Neural crest cell (in vitro differentiated cells): ENCODE results near the gene PCBD1. TPM values are rescaled to one million over a fixed set of nuclear protein-coding genes. Genes with fewer than 3 reads are reported as not detected.

Experiments
- DNase-seq: peaks from one replicate; pipeline ENCODE4 v3.0.0; 2021; ENCODE audit warnings: low read depth, mixed read lengths, low spot score
- H3K27ac Mint-ChIP-seq: one replicate; pipeline ENCODE4 v1.8.0; 2021; ENCODE audit warnings: mild to moderate bottlenecking, mixed read lengths; ENCODE audit not compliant: unreplicated experiment
- H3K27me3 Mint-ChIP-seq: 2 replicates; pipeline ENCODE4 v1.8.0; 2021; ENCODE audit warnings: low read depth, mild to moderate bottlenecking, mixed read lengths
- H3K36me3 Mint-ChIP-seq: 2 replicates; pipeline ENCODE4 v1.8.0; 2021; ENCODE audit warnings: low read depth, mild to moderate bottlenecking, mixed read lengths
- H3K4me1 Mint-ChIP-seq: 2 replicates; pipeline ENCODE4 v1.8.0; 2021; ENCODE audit warnings: mixed read lengths
- H3K4me3 Mint-ChIP-seq: one replicate; pipeline ENCODE4 v1.8.0; 2021; ENCODE audit warnings: mild to moderate bottlenecking, mixed read lengths
- H3K9me3 Mint-ChIP-seq: 2 replicates; pipeline ENCODE4 v1.8.0; 2021; ENCODE audit warnings: mixed read lengths
- CTCF ChIP-seq: fragments of 200-600 bp; sonication (generic); conservative IDR thresholded peaks from 2 replicates; pipeline ENCODE4 v1.5.0; 2021; ENCODE audit warnings: antibody characterized with exemption, mild to moderate bottlenecking
- total RNA-seq: library from RNA; stranded (reverse); gene quantifications from 2 replicates; pipeline ENCODE4 v1.2.1, GENCODE V29; 2021

The PCBD1 gene
- total RNA-seq, 1 donor from 2014 or later: 38.3 TPM

- DNase-seq: no peak
- no peak overlapping the region for H3K4me3 Mint-ChIP-seq
- H3K27me3 Mint-ChIP-seq: no peaks in the 10 kb centered on the region
- no peak for TF ChIP-seq CTCF
- no peak overlapping the region for H3K27ac Mint-ChIP-seq
- H3K4me1 Mint-ChIP-seq: no peaks in the 10 kb centered on the region
- no peaks in the 10 kb centered on the region for H3K9me3 Mint-ChIP-seq
- H3K36me3 Mint-ChIP-seq: no peaks in the 10 kb centered on the region
These were observed 27.9 kb upstream of the PCBD1 start for GRCh38 chr10:70916241-70916640.

GRCh38 chr10:70915806-70916205, 27.4 kb upstream of the PCBD1 start:
- Mint-ChIP-seq H3K4me1 (no peaks in the 10 kb centered on the region), H3K27me3 (no peaks in the 10 kb centered on the region), H3K36me3 (no peaks in the 10 kb centered on the region), H3K9me3 (no peaks in the 10 kb centered on the region), H3K4me3 (no peak overlapping the region), H3K27ac (no peak overlapping the region)
- no peak for TF ChIP-seq CTCF
- no peak for DNase-seq

GRCh38 chr10:70915206-70915605, 26.8 kb upstream of the PCBD1 start:
- TF ChIP-seq CTCF: no peak
- Mint-ChIP-seq H3K9me3 (no peaks in the 10 kb centered on the region), H3K4me1 (no peaks in the 10 kb centered on the region), H3K27me3 (no peaks in the 10 kb centered on the region), H3K4me3 (no peak overlapping the region), H3K27ac (no peak overlapping the region), H3K36me3 (no peaks in the 10 kb centered on the region)
- no peak for DNase-seq

GRCh38 chr10:70914316-70914864, 26.0 kb upstream of the PCBD1 start:
- Mint-ChIP-seq H3K27me3 (no peaks in the 10 kb centered on the region), H3K36me3 (no peaks in the 10 kb centered on the region)
- no peak for DNase-seq

GRCh38 chr10:70913893-70914240, 25.5 kb upstream of the PCBD1 start:
- Mint-ChIP-seq H3K4me1 (no peaks in the 10 kb centered on the region), H3K4me3 (no peak overlapping the region), H3K27me3 (no peaks in the 10 kb centered on the region), H3K9me3 (no peaks in the 10 kb centered on the region), H3K36me3 (no peaks in the 10 kb centered on the region), H3K27ac (no peak overlapping the region)
- no peak for TF ChIP-seq CTCF
- no peak for DNase-seq

More at GRCh38 chr10:70914316-70914864, 26.0 kb upstream of the PCBD1 start:
- Mint-ChIP-seq H3K4me3 (no peak overlapping the region), H3K9me3 (no peaks in the 10 kb centered on the region), H3K27ac (no peak overlapping the region), H3K4me1 (no peaks in the 10 kb centered on the region)
- TF ChIP-seq CTCF: no peak
